ENCODE results near the gene TRIM65.
"Not testable (repeated sequence)": the region's sequence is repeated elsewhere in the genome, so short reads cannot be mapped to it uniquely, and the experiment has no call there.

Gene TRIM65

GRCh38 chr17:75897160-75898019 is 639 bp upstream of the TRIM65 start:
- no peak for DNase-seq (ENCODE audit: low read depth in 2 of 2)

DNA sequence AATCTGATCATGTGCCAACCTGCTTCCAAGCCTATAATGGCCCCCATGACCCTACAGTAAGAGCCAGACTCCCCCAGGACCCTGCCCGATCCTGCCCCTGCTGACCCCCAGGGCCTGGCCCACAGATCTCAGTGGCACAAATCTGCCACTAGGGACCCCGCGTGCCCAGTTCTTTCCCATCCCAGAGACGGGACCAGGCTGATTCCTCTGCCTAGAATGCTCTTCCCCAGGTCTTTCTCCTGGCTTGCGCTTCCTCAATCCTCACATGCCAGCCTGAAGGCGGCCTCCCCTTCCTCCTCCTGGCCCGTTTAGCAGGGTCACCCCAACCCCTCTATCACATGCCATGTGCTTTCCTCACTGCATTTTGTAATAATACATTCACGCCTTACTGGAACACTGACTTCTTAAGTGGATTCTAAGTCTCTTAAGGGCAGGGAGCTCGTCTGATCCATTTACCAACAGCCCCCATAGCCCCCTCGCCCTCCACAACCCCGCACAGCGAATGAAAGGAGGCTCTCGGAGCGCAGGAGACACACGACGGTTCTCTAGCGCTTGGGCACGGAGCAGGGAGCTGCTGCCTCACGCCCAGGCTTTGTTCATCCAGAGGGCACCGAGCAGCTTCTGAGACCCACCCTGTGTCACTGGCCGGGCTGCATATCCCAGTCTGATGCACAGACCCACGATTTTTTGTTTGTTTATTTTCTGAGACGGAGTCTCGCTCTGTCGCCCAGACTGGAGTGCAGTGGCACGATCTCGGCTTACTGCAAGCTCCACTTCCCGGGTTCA is 1.2 kb downstream of the TRIM65 start:
- no peak for DNase-seq (ENCODE audit: low read depth in 2 of 2)

DNA sequence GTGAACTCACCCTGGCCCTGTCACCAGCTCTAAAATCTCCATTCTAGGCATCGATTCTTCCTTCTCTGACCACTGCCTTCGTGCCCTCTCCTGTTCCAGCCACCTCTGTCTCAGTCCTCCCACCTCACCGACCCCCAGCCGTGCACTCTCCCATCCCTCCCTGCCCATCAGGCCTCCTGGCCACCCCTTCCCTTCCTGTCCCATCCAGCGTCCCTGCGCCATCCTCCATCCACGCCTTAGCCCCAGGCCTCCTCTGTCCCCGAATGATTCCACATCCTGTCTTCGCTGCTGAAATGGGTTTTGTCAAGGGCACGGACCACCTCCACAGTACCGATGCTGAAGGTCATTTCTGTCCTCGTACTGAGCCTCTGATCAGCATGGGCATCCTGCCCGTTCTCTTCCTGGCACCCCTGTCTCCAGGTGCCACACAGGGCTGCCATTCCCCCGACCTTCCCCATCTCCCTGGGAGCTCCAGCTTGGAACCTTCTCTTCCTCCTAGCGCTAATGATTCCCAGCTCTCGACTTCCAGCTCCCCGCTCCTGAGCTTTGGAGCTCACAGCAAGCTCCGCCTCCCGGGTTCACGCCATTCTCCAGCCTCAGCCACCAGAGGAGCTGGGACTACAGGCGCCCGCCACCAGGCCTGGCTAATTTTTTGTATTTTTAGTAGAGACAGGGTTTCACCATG is 2.6 kb downstream of the TRIM65 start:
- DNase-seq (ENCODE audit: low read depth in 2 of 2): no peak

DNA sequence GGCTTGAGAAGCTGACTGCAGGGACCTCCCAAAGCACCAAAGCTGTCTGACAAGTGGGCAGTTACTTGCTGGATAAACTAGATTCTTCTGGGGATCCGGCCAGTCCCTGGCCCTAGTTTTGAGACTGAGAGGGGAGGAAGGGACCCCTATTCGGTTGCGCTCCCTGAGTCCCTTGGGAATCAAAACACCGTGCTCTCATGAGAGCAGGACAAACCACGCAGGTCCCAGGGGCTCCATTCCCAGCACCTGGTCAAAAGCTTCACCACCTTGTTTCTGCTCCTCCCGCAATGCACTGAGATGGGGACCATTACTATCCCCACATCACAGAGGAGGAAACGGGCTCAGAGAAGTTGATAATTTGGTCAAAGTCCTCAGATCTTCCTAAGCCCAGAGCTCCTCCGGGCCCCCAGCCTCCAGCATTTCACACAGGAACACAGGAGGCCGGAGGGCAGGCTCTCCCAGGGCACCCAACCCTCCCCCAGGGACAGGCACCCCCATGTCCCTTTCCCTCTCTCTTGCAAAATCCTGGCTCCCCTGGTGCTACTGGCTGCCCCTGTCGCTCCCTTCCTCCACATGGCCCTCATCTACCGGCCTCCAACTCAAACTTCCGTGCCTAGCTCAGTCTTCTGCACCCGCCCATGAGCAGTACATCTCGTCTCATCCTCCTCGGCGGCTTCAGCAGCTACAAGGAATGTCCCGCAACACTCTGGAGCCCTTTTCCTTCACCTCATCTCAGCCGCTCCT is 3.3 kb downstream of the TRIM65 start:
- DNase-seq (ENCODE audit: low read depth in 2 of 2): no peak

- no peak for DNase-seq (ENCODE audit: low read depth in 2 of 2)
These were observed 4.1 kb downstream of the TRIM65 start for GRCh38 chr17:75892556-75893224.

DNA sequence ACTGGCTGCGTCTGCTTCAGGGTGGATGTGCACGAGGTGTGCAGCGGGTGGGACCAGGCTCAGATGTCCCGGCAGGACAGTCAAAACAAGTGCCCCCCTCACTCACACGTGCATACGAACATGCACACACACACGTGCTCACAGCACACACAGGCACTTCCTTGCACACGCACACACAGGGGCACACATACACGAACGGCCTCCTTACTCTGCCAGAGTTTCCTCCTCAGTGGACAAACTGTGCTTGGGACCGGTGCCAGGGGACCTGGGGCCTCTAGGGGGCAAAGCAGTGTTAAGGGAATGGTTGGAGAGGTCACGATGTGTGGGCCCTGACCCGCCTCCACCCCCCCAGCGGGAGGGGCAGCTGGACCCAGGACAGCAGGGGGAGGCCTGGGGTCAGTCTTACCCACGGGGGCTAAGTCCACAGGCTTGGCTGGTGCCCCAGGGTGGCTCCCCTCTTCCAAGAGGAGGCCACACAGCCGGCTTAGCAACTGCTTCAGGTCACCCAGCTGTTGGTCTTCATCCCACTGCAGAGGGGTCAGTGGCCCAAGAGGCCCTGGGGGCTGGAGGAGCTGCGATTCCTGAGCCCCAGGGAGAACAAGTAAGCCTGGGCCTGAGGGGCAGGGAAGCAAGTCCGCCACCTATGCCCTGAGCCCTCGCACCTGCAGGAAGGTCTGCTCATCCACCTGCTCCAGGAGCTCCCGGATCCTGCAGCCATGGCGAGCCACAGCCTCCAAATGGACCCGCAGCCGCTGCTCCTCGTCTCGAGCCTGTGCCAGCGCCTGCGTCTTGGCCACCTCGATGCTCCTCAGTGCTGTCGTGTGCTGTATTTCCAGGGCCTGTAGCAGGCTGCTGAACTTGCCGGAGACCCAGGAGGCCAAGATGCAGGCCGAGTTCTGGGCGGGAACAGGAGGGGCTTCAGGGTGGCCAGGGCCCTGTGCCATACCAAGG is 4.9 kb downstream of the TRIM65 start:
- DNase-seq (ENCODE audit: low read depth in 2 of 2): no peak

- DNase-seq (ENCODE audit: low read depth in 2 of 2): no peak
These were observed 5.6 kb downstream of the TRIM65 start for GRCh38 chr17:75891022-75891604.

DNA sequence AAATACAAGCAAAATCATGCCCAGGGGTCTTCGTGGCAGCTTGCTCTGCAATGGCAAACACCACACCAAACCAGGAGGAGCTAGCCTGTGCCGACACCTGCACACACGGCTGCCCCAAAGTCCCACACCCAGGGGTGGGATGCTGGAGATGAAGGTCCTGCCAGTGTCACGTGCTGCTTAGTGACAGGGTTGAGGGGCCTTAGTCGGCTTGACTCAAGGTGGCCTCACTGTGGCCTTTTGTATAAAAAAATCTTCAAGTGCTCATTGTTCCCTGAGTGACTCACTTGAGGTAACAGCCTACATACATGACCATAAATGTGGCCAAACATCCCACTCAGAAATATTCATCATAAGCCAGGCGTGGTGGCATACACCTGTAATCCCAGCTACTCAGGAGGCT is 7.3 kb downstream of the TRIM65 start:
- DNase-seq (ENCODE audit: low read depth in 2 of 2): no peak

DNA sequence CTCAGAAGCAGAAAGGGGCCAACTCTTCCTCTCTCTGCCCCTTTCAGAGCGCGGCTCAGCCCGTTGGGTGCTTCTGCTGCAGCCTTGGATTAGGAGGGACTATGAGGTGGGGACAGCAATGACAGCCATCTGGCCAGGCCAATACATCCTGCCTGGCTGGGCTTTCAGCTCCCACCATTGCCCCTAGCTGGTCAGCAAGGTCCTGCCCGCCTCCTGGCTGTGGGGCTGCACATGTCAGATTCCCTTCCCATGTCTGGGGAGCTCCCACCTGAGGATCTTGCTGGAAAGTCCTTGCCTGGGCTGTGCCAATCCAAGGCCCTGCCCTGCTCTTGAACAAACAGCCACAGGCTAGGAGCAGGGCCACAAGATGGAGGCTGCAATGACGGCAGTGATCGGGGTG is 8.3 kb downstream of the TRIM65 start:
- DNase-seq (ENCODE audit: low read depth in 2 of 2): no peak

DNA sequence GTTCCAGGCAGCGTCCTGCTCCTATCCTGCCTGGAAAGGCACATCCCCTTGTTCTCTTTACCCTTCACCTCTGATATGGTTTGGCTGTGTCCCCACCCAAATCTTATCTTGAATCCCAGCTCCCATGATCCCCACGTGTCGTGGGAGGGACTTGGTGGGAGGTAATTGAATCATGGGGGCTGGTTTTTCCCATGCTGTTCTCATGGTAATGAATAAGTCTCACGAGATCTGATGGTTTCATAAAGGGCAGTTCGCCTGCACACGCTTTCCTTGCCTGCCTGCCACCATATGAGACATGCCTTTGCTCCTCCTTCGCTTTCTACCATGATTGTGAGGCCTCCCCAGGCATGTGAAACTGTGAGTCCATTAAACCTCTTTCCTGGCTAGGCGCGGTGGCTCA is 10.9 kb downstream of the TRIM65 start:
- not testable (repeated sequence) for DNase-seq (ENCODE audit: low read depth in 2 of 2)

GRCh38 chr17:75885431-75885830 is 11.3 kb downstream of the TRIM65 start:
- no peak for DNase-seq (ENCODE audit: low read depth in 2 of 2)

DNA sequence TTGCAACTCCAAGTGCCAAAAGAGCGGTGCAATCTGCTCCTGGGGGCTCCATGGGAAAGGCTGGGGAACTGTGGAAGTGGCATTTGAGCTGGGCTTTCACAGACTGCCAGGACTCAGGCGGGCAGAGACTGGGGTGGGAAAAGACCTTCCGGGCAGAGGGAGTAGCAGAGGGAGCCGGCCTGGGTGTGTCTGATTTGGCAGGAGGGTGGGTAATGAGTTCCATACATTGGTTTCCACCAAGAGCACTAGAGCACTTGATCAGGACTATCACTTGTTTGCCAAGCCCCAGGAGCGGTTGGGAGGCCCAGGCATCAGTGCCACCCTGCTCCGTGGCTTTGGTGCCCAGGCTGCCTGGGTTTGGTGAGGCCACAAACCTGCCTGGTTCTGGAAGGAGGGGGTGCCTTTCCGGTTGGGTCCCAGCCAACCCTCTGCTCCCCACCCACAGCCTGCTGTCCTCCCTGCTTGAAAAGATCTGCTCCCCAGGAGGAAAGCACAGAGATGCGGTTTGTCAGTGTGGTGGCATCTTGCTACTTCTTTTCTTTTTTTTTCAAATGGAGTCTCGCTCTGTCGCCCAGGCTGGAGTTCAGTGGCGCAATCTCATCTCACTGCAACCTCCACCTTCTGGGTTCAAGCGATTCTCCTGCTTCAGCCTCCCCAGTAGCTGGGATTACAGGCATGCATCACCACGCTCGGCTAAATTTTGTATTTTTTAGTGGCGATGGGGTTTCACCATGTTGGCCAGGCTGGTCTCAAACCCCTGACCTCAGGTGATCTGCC is 14.9 kb downstream of the TRIM65 start:
- DNase-seq (ENCODE audit: low read depth in 2 of 2): no peak

DNA sequence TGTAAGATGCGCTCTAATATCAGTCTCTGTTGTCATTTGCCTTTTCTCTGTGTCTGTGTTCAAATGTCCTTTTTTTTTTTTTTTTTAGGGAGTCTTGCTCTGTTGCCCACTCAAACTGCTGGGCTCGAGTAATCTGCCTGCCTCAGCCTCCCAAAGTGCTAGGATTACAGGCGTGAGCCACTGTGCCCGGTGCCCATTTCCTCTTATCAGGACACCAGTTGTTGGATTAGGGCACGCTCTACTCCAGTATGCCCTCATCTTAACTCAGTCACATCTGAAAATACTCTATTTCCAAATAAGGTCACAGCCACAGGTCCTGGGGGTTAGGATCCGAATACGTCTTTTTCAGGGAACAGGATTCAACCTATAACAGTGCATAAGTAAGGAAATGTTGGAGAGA is 16.5 kb downstream of the TRIM65 start:
- DNase-seq (ENCODE audit: low read depth in 2 of 2): no peak

DNA sequence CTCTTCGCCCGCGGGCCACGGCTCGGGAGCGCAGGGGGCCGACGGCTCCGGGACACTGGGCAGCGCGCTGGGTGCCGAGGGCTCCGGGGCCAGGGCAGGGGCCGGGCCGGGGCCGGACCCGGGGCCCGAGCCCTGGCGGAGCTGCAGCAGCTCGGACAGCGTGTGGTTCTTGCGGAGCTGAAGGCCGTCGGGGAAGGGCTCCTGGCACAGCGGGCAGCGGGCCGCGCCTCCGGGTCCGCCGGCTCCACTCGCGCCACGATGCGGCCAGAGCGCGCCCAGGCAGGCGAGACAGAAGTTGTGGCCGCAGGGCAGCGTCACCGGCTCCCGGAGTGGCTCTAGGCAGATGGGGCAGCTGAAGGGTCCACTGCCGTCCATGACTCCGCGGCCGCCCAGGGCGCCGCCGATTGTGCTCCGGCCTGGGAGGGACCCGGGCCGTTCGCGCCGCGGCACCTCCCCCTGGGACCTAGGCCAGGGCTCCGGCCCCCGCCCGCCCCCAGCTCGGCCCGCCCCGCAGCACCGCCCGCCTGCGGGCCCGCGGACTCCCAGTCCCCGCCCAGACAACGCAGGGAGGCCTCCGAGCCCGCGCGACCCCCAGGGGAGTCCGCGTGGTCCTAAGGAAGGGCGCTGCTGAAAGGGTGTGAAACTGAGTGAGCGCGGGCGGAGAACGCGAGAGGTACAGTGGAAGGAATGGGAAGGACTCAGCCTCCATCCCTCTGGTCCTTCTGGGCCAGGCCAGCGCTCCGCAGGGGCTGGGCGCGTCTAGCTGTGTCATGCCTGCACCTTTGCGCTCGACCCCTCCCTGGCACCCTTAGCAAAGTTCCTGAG is 18.4 kb downstream of the TRIM65 start, which contains the start of gene TRIM47:
TRIM47 (minus strand) TSS at position 408 of the 825 bp plus-strand sequence; CDS start at position 375, 33 bp downstream.
- no peak for DNase-seq (ENCODE audit: low read depth in 2 of 2)

DNA sequence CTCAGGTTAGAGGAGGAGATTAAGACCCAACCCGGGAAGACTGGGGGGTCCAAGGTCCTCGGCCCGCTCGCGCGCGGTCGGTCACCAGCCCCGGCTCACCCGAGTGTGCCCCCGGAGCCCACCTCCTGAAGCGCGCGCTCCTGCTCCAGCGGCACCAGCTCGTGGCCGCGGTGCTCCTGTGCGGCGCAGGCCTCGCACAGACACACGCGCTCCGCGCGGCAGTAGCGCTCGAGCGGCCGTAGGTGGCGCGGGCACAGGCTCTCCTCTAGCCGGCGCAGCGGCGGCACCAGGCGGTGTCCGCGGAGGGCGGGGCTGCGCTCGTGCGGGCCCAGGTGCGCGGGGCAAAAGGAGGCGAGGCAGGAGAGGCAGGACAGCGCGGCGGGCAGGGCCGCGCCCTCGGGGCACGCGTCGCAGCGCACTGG is 19.0 kb downstream of the TRIM65 start:
- DNase-seq (ENCODE audit: low read depth in 2 of 2): peak; percentile 36 to 59

DNA sequence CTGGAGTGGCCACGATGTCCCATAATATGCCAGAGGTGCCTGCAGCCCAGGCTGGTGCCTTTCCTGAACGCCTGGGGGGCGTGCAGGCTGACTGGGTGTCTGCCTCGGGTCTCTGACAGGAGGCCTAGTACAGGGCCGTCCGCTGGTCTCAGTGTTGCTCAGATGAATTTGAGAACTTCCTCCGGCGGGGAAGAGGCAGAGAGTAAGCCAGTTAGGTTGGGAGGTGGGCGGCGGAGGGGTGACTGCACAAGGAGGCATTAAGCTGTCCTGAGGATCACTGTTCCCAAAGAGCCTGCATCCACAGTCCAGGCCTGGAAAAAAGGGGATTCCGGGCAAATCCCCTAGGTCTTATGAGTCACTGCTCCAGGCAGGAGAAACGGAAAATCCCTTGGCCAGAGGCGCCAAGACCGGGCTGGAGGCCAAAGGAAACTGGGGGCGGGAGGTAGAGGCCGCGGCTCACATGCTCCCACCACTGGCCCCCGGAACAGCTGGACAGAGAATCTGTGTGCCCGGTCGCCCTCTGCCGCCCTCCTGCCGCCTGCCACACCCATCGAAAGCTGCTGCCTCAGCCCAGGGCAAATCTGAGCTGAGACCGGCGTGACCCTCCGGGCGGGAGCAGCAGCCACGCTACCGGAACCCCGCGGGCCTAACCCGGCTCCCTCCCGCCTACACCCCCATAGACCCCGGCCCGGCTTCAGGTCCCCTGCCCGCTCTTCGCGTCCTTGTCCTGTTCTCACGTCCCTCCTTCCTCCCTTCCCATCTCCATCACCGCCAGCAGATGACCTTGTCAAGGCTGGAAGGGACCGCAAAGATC is 19.6 kb downstream of the TRIM65 start:
- no peak for DNase-seq (ENCODE audit: low read depth in 2 of 2)
